ENCODE measurements around the gene APOBEC3F.
A peak's percentile ranks its signal among the peaks of the same experiment; 100 is the strongest.
"Not testable (repeated sequence)": the region's sequence is repeated elsewhere in the genome, so short reads cannot be mapped to it uniquely, and the experiment has no call there.

APOBEC3F gene

DNA sequence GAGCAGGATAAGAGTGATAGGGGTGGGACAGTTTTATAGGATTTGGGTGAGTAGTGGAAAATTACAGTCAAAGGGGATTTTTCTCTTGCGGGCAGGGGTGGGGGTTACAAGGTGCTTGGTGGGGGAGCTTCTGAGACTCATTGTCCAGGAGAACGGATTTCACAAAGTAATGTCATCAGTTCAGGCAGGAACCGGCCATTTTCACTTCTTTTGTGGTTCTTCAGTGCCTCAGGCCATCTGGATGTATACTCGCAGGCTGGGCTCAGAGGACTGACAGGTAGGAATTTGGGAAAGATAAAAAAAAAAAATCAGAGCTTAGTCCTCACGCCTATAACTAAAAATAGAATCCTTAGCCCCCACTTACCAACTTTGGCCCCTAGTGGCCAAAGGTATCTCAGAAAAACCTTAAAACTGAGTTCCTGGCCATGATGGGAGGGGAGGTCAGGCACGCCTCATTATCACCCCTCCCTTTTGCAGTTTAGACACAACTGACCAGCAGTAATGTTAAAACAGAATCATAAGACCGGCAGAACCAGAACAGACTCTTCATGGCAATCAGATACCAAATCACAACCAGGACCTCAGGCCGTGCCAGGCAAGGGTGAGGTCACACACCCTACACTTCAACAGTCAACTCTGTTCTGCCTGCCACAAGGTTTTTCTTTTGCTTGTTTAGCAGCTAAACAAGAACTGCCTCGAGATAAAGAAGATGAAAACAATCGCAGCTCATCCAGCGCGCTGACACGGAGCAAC is 27.5 kb downstream of the APOBEC3F start:
- no peak for TF ChIP-seq EZH2 (IDR thresholded peaks at IDR 0.05)
- TF ChIP-seq FOXP2 (optimal IDR thresholded peaks at IDR 0.05; ENCODE audit: control extremely low read depth, extremely low read length, insufficient read depth): no peak
- no peak for TF ChIP-seq POLR2AphosphoS5 (IDR thresholded peaks at IDR 0.05; ENCODE audit: borderline replicate concordance, low read depth, low read length)
- Histone ChIP-seq H3K9me3 (ENCODE audit: low read depth, low read length) (no peaks in the 10 kb centered on the region), H3K4me3 (no peak overlapping the region), H3K36me3 (ENCODE audit: insufficient read depth, low read length) (no peaks in the 10 kb centered on the region), H3K9ac (ENCODE audit: insufficient read length) (no peak overlapping the region), H3K27ac (no peak overlapping the region)
- no peak for DNase-seq (ENCODE audit: low read depth, low spot score)

DNA sequence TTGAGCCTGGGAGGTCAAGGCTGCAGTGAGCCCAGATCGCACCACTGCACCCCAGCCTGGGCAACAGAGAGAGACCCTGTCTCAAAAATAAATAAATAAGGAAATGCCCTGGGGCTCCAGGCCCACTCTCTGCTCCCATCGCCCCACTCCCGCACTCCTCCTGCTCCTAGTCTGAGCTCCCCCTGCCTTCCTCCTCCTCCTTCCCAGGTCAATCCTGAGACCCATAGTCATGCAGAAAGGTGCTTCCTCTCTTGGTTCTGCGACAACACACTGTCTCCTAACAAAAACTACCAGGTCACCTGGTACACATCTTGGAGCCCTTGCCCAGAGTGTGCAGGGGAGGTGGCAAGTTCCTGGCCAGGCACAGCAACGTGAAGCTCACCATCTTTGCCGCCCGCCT is 29.5 kb downstream of the APOBEC3F start:
- DNase-seq (ENCODE audit: low read depth, low spot score): no peak
- TF ChIP-seq FOXP2 (optimal IDR thresholded peaks at IDR 0.05; ENCODE audit: control extremely low read depth, extremely low read length, insufficient read depth) (no peak), EZH2 (IDR thresholded peaks at IDR 0.05) (no peak), POLR2AphosphoS5 (IDR thresholded peaks at IDR 0.05; ENCODE audit: borderline replicate concordance, low read depth, low read length) (no peak)
- Histone ChIP-seq H3K36me3 (ENCODE audit: insufficient read depth, low read length) (no peaks in the 10 kb centered on the region), H3K27ac (no peak overlapping the region), H3K4me3 (no peak overlapping the region), H3K9ac (ENCODE audit: insufficient read length) (no peak overlapping the region), H3K9me3 (ENCODE audit: low read depth, low read length) (no peaks in the 10 kb centered on the region)

DNA sequence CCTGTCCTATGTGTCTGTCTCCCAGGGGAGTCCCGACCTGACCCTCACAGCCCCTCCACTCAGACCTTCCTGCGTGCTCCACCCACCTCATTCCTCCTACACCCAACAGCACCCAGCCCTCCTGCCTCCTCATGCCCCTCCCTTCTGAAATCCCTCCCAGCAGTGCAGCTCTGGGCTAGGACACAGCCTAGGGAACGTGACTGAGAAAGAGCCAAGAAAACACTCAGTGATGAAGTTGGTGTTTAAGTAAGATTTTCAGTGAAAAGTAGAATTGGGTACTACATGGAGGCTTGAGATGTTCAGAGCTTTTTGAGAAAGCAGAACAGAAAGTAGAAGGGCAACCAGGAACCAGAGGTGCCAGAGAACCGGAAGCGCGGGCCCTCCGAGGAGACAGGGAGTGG is 31.9 kb downstream of the APOBEC3F start:
- DNase-seq (ENCODE audit: low read depth, low spot score); H3K9me3 ChIP-seq (ENCODE audit: low read depth, low read length); H3K4me3 ChIP-seq; H3K27ac ChIP-seq; H3K36me3 ChIP-seq (ENCODE audit: insufficient read depth, low read length); H3K9ac ChIP-seq (ENCODE audit: insufficient read length): not testable (repeated sequence)

DNA sequence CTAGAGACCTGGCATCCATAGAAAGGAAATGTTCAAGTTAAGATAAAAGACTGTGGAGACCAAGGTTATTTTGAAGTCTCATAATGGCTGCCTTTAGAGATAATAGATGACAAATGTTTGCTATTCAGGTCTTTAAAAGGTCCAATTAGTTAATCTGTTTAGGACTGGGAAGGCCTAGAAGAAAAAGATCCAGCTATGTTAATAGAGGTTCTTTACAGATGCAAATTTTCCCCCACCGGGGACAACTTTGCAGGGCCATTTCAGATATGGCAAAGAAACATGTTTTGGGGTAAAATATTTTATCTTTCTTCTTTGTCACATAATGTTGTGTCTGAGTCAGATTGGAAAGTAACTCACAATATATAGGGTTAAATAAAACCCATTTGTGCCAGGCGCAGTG is 33.3 kb downstream of the APOBEC3F start:
- H3K4me3 ChIP-seq: no peak overlapping the region
- no peak overlapping the region for H3K9ac ChIP-seq (ENCODE audit: insufficient read length)
- TF ChIP-seq EZH2 (IDR thresholded peaks at IDR 0.05) (no peak), FOXP2 (optimal IDR thresholded peaks at IDR 0.05; ENCODE audit: control extremely low read depth, extremely low read length, insufficient read depth) (no peak), POLR2AphosphoS5 (IDR thresholded peaks at IDR 0.05; ENCODE audit: borderline replicate concordance, low read depth, low read length) (no peak)
- H3K9me3 ChIP-seq (ENCODE audit: low read depth, low read length): no peaks in the 10 kb centered on the region
- no peak overlapping the region for H3K27ac ChIP-seq
- DNase-seq (ENCODE audit: low read depth, low spot score): no peak
- no peaks in the 10 kb centered on the region for H3K36me3 ChIP-seq (ENCODE audit: insufficient read depth, low read length)

DNA sequence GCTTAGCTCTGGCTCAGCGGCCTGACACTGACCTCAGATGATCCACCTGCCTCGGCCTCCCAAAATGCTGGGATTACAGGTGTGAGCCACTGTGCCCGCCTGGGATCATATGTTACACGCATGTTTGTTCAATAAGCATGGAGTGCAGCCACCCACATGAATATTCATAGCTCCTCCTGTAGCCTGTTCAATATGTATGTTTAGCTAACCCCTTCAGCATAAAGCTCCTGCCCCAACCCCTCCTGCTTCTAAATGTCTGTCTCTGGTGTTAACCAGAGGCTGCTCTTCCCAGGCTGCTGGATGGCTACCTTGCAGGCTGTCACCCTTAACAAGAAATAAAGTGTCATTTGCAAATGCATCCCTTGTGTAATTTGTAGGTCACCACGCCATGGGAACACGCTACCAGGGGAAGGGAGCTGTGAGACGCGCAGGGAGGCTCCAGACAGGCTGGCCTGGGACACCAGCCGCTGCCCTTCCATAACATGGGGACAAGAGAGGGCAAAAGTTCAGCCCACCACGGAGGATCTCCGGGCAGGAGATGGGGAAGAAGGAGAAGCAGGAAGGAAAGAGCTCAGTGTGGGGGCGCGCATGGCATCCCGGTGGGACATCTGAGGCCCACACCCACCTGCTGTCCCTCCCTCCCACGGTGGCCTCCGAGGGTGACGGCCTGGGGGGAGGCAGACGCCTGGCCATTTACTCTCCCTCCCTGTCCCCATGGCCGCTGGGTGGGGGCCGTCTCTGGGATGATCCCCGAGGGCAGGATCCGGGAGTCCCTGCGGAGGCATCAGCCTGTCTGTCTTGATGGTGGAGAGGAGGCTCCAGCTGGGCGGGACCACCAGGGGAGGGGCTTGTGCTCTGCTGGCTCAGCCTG is 35.7 kb downstream of the APOBEC3F start:
- not testable (repeated sequence) for H3K36me3 ChIP-seq (ENCODE audit: insufficient read depth, low read length); H3K9ac ChIP-seq (ENCODE audit: insufficient read length); H3K4me3 ChIP-seq; H3K27ac ChIP-seq; H3K9me3 ChIP-seq (ENCODE audit: low read depth, low read length); DNase-seq (ENCODE audit: low read depth, low spot score)

DNA sequence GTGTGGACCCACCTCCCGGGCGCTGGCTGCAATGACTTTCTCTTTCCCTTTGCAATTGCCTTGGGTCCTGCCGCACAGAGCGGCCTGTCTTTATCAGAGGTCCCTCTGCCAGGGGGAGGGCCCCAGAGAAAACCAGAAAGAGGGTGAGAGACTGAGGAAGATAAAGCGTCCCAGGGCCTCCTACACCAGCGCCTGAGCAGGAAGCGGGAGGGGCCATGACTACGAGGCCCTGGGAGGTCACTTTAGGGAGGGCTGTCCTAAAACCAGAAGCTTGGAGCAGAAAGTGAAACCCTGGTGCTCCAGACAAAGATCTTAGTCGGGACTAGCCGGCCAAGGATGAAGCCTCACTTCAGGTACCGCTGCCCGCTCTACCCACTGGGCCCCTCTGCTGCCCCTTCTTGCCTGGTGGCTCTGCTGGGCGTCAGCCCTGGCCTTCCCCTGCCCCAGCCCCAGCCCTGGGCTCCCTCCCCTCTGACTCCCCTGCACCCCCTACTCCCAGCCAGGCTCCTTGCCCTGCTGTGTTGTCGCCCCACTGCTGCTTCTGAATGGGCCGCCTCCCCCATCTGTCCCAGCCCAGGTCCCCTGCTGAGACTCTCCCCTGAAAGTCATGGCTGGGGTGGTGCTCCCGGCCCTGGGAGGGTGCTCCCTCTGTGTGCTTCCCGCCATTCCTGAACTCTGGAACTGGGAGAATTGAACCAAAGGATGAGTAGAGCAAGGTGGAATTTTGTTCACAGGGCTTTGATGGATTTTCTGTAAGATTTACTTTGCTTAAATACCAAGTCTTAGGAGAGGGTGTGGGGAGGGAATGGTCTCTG is 36.6 kb downstream of the APOBEC3F start, which contains the start of gene APOBEC3G:
Gene APOBEC3G (plus strand): TSS at position 250 of the 815 bp plus-strand sequence. CDS start 87 bp downstream, at position 337.
- H3K9ac ChIP-seq (ENCODE audit: insufficient read length); DNase-seq (ENCODE audit: low read depth, low spot score); H3K9me3 ChIP-seq (ENCODE audit: low read depth, low read length); H3K27ac ChIP-seq; H3K36me3 ChIP-seq (ENCODE audit: insufficient read depth, low read length): not testable (repeated sequence)
- H3K4me3 ChIP-seq: peak within 1 kb of the TSS; percentile 44

DNA sequence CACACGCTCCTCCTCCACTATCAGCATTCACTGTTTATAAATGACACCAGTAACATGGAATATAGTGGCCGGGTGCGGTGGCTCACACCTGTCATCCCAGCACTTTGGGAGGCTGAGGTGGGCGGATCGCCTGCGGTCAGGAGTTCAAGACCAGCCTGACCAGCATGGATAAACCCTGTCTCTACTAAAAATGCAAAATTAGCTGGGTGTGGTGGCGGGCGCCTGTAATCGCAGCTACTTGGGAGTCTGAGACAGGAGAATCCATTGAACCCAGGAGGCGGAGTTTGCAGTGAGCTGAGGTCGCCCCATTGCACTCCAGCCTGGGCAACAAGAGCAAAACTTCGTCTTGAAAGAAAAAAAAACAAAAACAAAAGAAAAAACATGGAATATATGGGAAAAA is 37.2 kb downstream of the APOBEC3F start:
- not testable (repeated sequence) for H3K9me3 ChIP-seq (ENCODE audit: low read depth, low read length); H3K9ac ChIP-seq (ENCODE audit: insufficient read length); DNase-seq (ENCODE audit: low read depth, low spot score); H3K27ac ChIP-seq; H3K4me3 ChIP-seq; H3K36me3 ChIP-seq (ENCODE audit: insufficient read depth, low read length)

DNA sequence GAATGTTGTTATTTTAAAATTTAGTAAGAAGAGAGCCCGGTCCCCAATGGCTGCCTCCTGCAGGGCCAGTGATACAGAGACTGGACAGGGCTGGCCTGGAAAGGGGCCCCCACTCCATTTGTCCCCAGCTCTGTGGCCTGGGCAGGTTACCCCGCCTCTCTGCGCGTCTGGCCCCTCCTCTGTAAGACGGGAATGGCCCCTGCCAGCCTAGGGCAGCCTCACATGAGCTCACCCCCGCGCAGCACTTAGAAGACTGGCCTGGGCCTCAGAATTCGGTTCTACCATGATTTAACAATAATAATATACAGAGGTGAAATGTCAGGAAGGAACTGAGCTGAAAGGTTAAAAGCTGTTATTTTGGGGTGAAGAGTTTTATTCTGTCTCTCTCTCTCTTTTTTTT is 37.7 kb downstream of the APOBEC3F start:
- no peak overlapping the region for H3K27ac ChIP-seq
- no peak for DNase-seq (ENCODE audit: low read depth, low spot score)
- H3K9me3 ChIP-seq (ENCODE audit: low read depth, low read length): no peaks in the 10 kb centered on the region
- no peak overlapping the region for H3K4me3 ChIP-seq
- H3K36me3 ChIP-seq (ENCODE audit: insufficient read depth, low read length): no peaks in the 10 kb centered on the region
- no peak for TF ChIP-seq EZH2 (IDR thresholded peaks at IDR 0.05)
- no peak for TF ChIP-seq FOXP2 (optimal IDR thresholded peaks at IDR 0.05; ENCODE audit: control extremely low read depth, extremely low read length, insufficient read depth)
- no peak overlapping the region for H3K9ac ChIP-seq (ENCODE audit: insufficient read length)

DNA sequence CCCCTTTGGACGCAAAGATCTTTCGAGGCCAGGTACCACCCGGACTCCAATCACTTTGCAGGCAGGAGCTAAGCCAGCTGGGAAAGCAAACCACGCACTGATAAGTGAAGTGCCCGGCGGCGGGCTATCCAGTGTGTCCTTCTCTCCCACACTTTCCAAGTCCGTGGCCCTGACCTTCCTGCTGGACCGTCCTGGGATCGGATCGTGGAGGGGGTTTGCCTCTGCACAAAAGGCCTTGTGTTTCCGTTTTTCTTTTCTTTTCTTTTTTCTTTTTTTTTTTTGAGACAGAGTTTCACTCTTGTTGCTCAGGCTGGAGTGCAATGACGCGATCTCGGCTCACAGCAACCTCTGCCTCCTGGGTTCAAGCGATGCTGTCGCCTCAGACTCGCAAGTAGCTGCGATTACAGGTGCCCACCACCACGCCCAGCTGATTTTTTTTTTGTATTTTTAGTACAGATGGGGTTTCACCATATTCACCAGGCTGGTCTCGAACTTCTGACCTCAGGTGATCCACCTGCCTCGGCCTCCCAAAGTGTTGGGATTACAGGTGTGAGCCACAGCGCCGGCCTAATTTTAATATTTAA is 38.5 kb downstream of the APOBEC3F start:
- H3K9me3 ChIP-seq (ENCODE audit: low read depth, low read length); H3K27ac ChIP-seq; DNase-seq (ENCODE audit: low read depth, low spot score); H3K9ac ChIP-seq (ENCODE audit: insufficient read length); H3K4me3 ChIP-seq; H3K36me3 ChIP-seq (ENCODE audit: insufficient read depth, low read length): not testable (repeated sequence)
